DND-41 (cell line): ENCODE measurements around the gene HTR2A.

Experiments used
- ATAC-seq: fragments of 200-7000 bp; cut with Tn5 transposase; 3 replicates; pipeline ENCODE4 v1.9.1; 2021; ENCODE audit warnings: low read depth; ENCODE audit not compliant: insufficient read depth
- DNase-seq: peaks from one replicate; pipeline ENCODE4 v3.0.0-alpha.2; 2020
- H2AFZ ChIP-seq: 2 replicates; pipeline ENCODE4 v1.6.0; 2012; ENCODE audit warnings: low read depth, low read length
- H3K27ac ChIP-seq: 2 replicates; pipeline ENCODE4 v1.5.1; 2012; ENCODE audit warnings: low read length, inconsistent platforms
- H3K27me3 ChIP-seq: fragments of 200-600 bp; sonication (generic); 2 replicates; pipeline ENCODE4 v1.6.0; 2012; ENCODE audit warnings: low read length, mild to moderate bottlenecking, inconsistent platforms; ENCODE audit not compliant: insufficient read depth, poor library complexity
- H3K36me3 ChIP-seq: 2 replicates; pipeline ENCODE4 v1.5.1; 2012; ENCODE audit warnings: low read length, inconsistent platforms; ENCODE audit not compliant: insufficient read depth
- H3K4me1 ChIP-seq: 2 replicates; pipeline ENCODE4 v1.5.1; 2012; ENCODE audit warnings: mild to moderate bottlenecking, low read length; ENCODE audit not compliant: insufficient read depth
- H3K4me2 ChIP-seq: 2 replicates; pipeline ENCODE4 v1.6.0; 2012; ENCODE audit warnings: mild to moderate bottlenecking, moderate library complexity, low read length, inconsistent platforms; ENCODE audit not compliant: insufficient read depth
- H3K4me3 ChIP-seq, 2 experiments: fragments of 200-600 bp in 1 of 2; shearing (Covaris generic) in 1 of 2; 2 replicates each; pipeline ENCODE4 v1.5.1; 2012 to 2016; ENCODE audit warnings: inconsistent platforms in 2 of 2, low read length in 2 of 2, mild to moderate bottlenecking in 2 of 2, low read depth in 1 of 2, moderate library complexity in 1 of 2
- H3K79me2 ChIP-seq: 2 replicates; pipeline ENCODE4 v1.6.0; 2012; ENCODE audit warnings: low read length, inconsistent platforms; ENCODE audit not compliant: insufficient read depth
- H3K9ac ChIP-seq: 2 replicates; pipeline ENCODE4 v1.6.0; 2012; ENCODE audit warnings: low read depth, mild to moderate bottlenecking, inconsistent platforms, low read length, moderate library complexity
- H3K9me3 ChIP-seq: 2 replicates; pipeline ENCODE4 v1.5.1; 2012; ENCODE audit warnings: low read length, moderate library complexity, mild to moderate bottlenecking, inconsistent platforms; ENCODE audit not compliant: insufficient read depth, severe bottlenecking
- H4K20me1 ChIP-seq: 2 replicates; pipeline ENCODE4 v1.6.0; 2012; ENCODE audit warnings: low read length; ENCODE audit not compliant: insufficient read depth
- CTCF ChIP-seq: IDR thresholded peaks from 2 replicates; pipeline ENCODE4 v1.5.1; 2012; ENCODE audit warnings: borderline replicate concordance, low read length, moderate library complexity, mild to moderate bottlenecking; ENCODE audit not compliant: poor library complexity, severe bottlenecking; ENCODE audit errors: extremely low read depth
- EZH2 ChIP-seq: IDR thresholded peaks from 3 replicates; pipeline ENCODE4 v1.6.1; 2012; ENCODE audit warnings: borderline replicate concordance, low read depth, mild to moderate bottlenecking, moderate library complexity, low read length, inconsistent platforms; ENCODE audit not compliant: severe bottlenecking

HTR2A gene

GRCh38 chr13:46896341-46897137, at the start of gene HTR2A:
TSS of gene HTR2A (minus strand) at chr13:46897053. CDS start at chr13:46895906, 1,147 bp downstream.
- TF ChIP-seq EZH2: peak; percentile 41
- no peak for TF ChIP-seq CTCF
- H3K4me3 ChIP-seq: no peak within 1 kb of the TSS
- no peak within 1 kb of the TSS for H3K27ac ChIP-seq
- peak; percentile 68 for ATAC-seq
- peak; percentile 22 for DNase-seq
- H3K9me3 ChIP-seq: no peaks in the 10 kb centered on the region
- no peaks in the 10 kb centered on the region for H3K36me3 ChIP-seq
- no peaks in the 10 kb centered on the region for H3K4me1 ChIP-seq
- H3K27me3 ChIP-seq: peaks cover 33% of the 10 kb centered on the region
- H3K79me2 ChIP-seq: no peaks in the 10 kb centered on the region
- H3K9ac ChIP-seq: no peak within 1 kb of the TSS
- no peak within 1 kb of the TSS; the same call in 1 of the 2 replicates for H2AFZ ChIP-seq
- no peaks in the 10 kb centered on the region for H4K20me1 ChIP-seq
- peak within 1 kb of the TSS; percentile 33; the same call in 1 of the 2 replicates for H3K4me2 ChIP-seq

GRCh38 chr13:46936525-46936924, 39.7 kb upstream of the HTR2A start:
- Histone ChIP-seq H3K9ac (no peak overlapping the region), H3K4me3 (no peak overlapping the region), H3K27ac (no peak overlapping the region), H3K27me3 (no peaks in the 10 kb centered on the region), H3K4me1 (no peaks in the 10 kb centered on the region), H3K4me2 (no peak overlapping the region), H3K36me3 (no peaks in the 10 kb centered on the region), H2AFZ (no peak overlapping the region), H3K9me3 (no peaks in the 10 kb centered on the region), H4K20me1 (no peaks in the 10 kb centered on the region), H3K79me2 (no peaks in the 10 kb centered on the region)
- no peak for DNase-seq
- TF ChIP-seq CTCF (no peak), EZH2 (no peak)
- ATAC-seq: no peak

GRCh38 chr13:46934749-46935148, 37.9 kb upstream of the HTR2A start:
- Histone ChIP-seq H3K36me3 (no peaks in the 10 kb centered on the region), H3K9ac (no peak overlapping the region), H3K9me3 (no peaks in the 10 kb centered on the region), H3K79me2 (no peaks in the 10 kb centered on the region), H3K4me1 (no peaks in the 10 kb centered on the region), H2AFZ (no peak overlapping the region), H3K27me3 (no peaks in the 10 kb centered on the region), H3K4me2 (no peak overlapping the region), H4K20me1 (no peaks in the 10 kb centered on the region), H3K4me3 (no peak overlapping the region), H3K27ac (no peak overlapping the region)
- DNase-seq (no peak), ATAC-seq (no peak)
- TF ChIP-seq CTCF: no peak
- no peak for TF ChIP-seq EZH2
